Sigmoid colon (tissue), 7 donors: Measurements from ENCODE around the gene AADAT. TPM values are rescaled to one million over a fixed set of nuclear protein-coding genes. Genes with fewer than 3 reads are reported as not detected.
"Not testable (repeated sequence)": the region's sequence is repeated elsewhere in the genome, so short reads cannot be mapped to it uniquely, and the experiment has no call there.

Source experiments
- DNase-seq: peaks from one replicate; pipeline ENCODE4 v3.0.0-alpha.2; 2019
- H3K27ac ChIP-seq, 4 donors: fragments of 200-600 bp; sonication (generic); one replicate each; pipeline ENCODE4 v1.5.1; 2016 to 2019; ENCODE audit warnings: mild to moderate bottlenecking in 1 of 4
- H3K27me3 ChIP-seq, 3 donors: fragments of 200-600 bp; sonication (generic); one replicate each; pipeline ENCODE4 v1.5.1; 2019; ENCODE audit warnings: mild to moderate bottlenecking in 1 of 3
- H3K36me3 ChIP-seq, 4 donors: fragments of 200-600 bp; sonication (generic); one replicate each; pipeline ENCODE4 v1.5.1; 2016 to 2019
- H3K4me1 ChIP-seq, 4 donors: fragments of 200-600 bp; sonication (generic); one replicate each; pipeline ENCODE4 v1.5.1; 2017 to 2019
- H3K4me3 ChIP-seq, 4 donors: fragments of 200-600 bp; sonication (generic); one replicate each; pipeline ENCODE4 v1.5.1; 2017 to 2019; ENCODE audit warnings: mild to moderate bottlenecking in 2 of 4, moderate library complexity in 1 of 4
- H3K9me3 ChIP-seq, 4 donors: fragments of 200-600 bp in 3 of 4; sonication (generic) in 3 of 4; one replicate each; pipeline versions ENCODE4 v1.5.1 to v1.6.1; 2013 to 2019
- EP300 ChIP-seq, 4 donors: sonication (generic); formaldehyde crosslinking; IDR thresholded peaks; one replicate each; pipeline ENCODE4 v1.6.1; 2017; ENCODE audit warnings: antibody characterized with exemption in 4 of 4
- POLR2A ChIP-seq, 2 donors: fragments of 450-650 bp; IDR thresholded peaks; one replicate each; pipeline ENCODE4 v1.6.1; 2016; ENCODE audit warnings: antibody characterized with exemption in 2 of 2, mild to moderate bottlenecking in 2 of 2, moderate library complexity in 2 of 2
- POLR2AphosphoS5 ChIP-seq, 4 donors: sonication (generic); formaldehyde crosslinking; IDR thresholded peaks; one replicate each; pipeline ENCODE4 v1.6.1; 2017; ENCODE audit warnings: antibody characterized with exemption in 4 of 4
- WGBS, 2 donors: extraction: QIAGEN DNeasy Blood & Tissue Kit; methylation state at CpG; one replicate each; pipeline ENCODE4 v1.1.7; 2013; 5-methylcytosine and 5-hydroxymethylcytosine counted together
- intact Hi-C: fragments of 100-400 bp; cut with DNase I; formaldehyde crosslinking; loops from one replicate; pipeline ENCODE4 v1.15.1; 2023
- polyA plus RNA-seq, 3 donors: library from polyadenylated mRNA; stranded (reverse); fragments of 200-250 nt; gene quantifications; one replicate each; pipeline ENCODE4 v1.2.3, GENCODE V29; 2013
- total RNA-seq, 4 donors: library from RNA; depleted of rRNA; stranded (reverse); fragments of >200 nt; gene quantifications; one replicate each; pipeline ENCODE4 v1.1.0, GENCODE V29; 2016
- TF ChIP-seq, protein P1 (sequence below), 4 experiments: fragments of 450-650 bp in 3 of 4; fragments of 200-600 bp in 1 of 4; IDR thresholded peaks; one replicate each; pipeline ENCODE4 v1.5.1; 2016 to 2019; ENCODE audit warnings: antibody characterized with exemption in 4 of 4, mild to moderate bottlenecking in 3 of 4, moderate library complexity in 2 of 4
- donor health status: healthy with polysubstance abuse.
- donor health status: Bipolar disorder and iron deficiency.
- donor health status: healthy.

The AADAT gene
- total and polyA plus RNA-seq, 7 donors, result 0.92 to 12.7 (median 4.3) TPM

DNA sequence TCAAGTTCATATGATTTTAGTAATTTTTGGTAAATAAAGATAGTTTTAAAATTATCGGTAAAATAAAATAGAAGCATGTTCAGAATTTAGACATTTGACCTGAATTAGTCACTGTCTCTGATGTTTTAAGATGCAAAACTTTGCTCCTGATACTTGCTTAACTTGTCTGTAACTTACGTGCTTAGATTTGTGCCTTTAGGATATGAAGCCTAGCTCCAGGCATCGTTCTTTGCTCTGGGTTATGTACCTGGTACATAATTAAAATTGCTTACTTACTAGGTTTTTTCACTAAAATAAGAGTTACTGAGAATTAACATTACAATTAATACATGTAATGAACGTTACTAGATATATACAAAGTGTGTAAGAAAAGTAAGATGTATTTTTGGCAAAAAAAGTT is 24.9 kb upstream of the AADAT start:
- Histone ChIP-seq H3K27ac (no peak overlapping the region), H3K4me1 (peaks cover 0 to 4% (median 1%) of the 10 kb centered on the region in 4 donors), H3K27me3 (no peaks in the 10 kb centered on the region), H3K36me3 (no peaks in the 10 kb centered on the region), H3K9me3 (no peaks in the 10 kb centered on the region), H3K4me3 (no peak overlapping the region)
- TF ChIP-seq, protein P1, sequence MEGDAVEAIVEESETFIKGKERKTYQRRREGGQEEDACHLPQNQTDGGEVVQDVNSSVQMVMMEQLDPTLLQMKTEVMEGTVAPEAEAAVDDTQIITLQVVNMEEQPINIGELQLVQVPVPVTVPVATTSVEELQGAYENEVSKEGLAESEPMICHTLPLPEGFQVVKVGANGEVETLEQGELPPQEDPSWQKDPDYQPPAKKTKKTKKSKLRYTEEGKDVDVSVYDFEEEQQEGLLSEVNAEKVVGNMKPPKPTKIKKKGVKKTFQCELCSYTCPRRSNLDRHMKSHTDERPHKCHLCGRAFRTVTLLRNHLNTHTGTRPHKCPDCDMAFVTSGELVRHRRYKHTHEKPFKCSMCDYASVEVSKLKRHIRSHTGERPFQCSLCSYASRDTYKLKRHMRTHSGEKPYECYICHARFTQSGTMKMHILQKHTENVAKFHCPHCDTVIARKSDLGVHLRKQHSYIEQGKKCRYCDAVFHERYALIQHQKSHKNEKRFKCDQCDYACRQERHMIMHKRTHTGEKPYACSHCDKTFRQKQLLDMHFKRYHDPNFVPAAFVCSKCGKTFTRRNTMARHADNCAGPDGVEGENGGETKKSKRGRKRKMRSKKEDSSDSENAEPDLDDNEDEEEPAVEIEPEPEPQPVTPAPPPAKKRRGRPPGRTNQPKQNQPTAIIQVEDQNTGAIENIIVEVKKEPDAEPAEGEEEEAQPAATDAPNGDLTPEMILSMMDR (IDR thresholded peaks at IDR 0.05), result no peak
- TF ChIP-seq EP300 (IDR thresholded peaks at IDR 0.05) (no peak), POLR2AphosphoS5 (IDR thresholded peaks at IDR 0.05) (no peak), POLR2A (IDR thresholded peaks at IDR 0.05) (no peak)
- intact Hi-C loops, result no loop called here
- 85 to 90% methylated on average over 4 of the region's 4 CpGs for WGBS, 2 donors
- DNase-seq, result no peak

DNA sequence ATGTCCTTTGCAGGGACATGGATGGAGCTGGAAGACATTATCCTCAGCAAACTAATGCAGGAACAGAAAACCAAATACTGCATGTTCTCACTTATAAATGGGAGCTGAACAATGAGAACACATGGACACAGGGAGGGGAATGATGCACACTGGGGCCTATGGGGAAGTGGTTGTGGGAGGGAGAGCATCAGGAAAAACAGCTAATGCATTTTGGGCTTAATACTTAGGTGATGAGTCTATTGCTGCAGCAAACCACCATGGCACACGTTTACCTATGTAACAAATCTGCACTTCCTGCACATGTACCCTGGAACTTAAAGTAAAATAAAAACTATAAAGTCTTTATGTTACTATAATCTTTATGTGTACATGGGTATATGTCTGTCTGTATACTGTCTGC is 24.4 kb upstream of the AADAT start:
- DNase-seq, H3K9me3 ChIP-seq, H3K36me3 ChIP-seq, H3K27me3 ChIP-seq, H3K27ac ChIP-seq, intact Hi-C loops, H3K4me3 ChIP-seq, H3K4me1 ChIP-seq: not testable (repeated sequence)
- WGBS, 2 donors, result 15 to 34% methylated on average over 1 of the region's 1 CpG

DNA sequence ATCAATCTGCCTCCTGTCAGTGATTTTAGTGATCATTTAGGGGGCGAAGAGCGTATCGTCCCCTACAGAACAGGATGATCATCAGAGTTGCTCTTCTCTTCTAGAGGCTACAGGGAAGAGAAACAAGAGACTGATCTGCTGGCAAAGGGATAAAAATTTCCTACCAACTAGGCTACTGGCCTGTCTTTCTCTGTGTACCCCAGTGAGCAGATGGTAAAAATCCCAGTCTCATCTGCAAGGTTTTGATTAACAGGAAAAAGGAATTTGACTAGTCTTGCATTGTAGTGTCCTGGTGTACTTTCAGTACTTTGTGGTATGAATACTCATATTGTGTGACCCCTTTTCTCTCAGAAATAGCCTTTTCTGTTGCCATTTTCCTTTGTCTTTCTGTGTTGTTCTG is 21.8 kb upstream of the AADAT start:
- Histone ChIP-seq H3K36me3 (no peaks in the 10 kb centered on the region), H3K9me3 (no peaks in the 10 kb centered on the region), H3K27me3 (no peaks in the 10 kb centered on the region), H3K27ac (no peak overlapping the region), H3K4me3 (no peak overlapping the region), H3K4me1 (peaks cover 0 to 5% (median 2%) of the 10 kb centered on the region in 4 donors)
- 94 to 96% methylated on average over 3 of the region's 3 CpGs for WGBS, 2 donors
- no peak for DNase-seq
- TF ChIP-seq POLR2A (IDR thresholded peaks at IDR 0.05) (no peak), POLR2AphosphoS5 (IDR thresholded peaks at IDR 0.05) (no peak), EP300 (IDR thresholded peaks at IDR 0.05) (no peak)
- TF ChIP-seq, protein P1 (IDR thresholded peaks at IDR 0.05), result no peak
- intact Hi-C loops, result no loop called here

DNA sequence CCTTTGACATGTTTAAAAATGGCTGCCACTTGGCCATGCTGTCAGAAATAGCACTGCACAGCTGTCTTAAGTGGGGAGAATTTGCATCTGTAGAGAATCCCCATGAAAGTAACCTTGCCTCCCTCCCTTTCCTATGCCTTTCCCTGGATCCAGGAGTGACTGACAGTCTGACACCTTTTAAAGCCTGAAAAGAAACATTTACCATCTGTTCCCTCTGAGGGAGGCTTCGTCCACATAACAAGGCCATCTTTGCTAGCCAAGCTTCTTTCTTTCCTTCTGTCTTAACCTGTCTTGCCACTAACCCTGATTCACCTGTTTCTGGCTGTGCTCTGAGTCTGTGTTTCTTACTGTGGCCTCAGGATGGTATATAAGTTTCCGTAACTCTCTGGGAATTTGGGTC is 21.3 kb upstream of the AADAT start:
- peaks cover 0 to 5% (median 2%) of the 10 kb centered on the region in 4 donors for H3K4me1 ChIP-seq
- TF ChIP-seq POLR2AphosphoS5 (IDR thresholded peaks at IDR 0.05), result no peak
- TF ChIP-seq POLR2A (IDR thresholded peaks at IDR 0.05), result no peak
- TF ChIP-seq, protein P1 (IDR thresholded peaks at IDR 0.05), result no peak
- no peak for TF ChIP-seq EP300 (IDR thresholded peaks at IDR 0.05)
- H3K36me3 ChIP-seq, result no peaks in the 10 kb centered on the region
- intact Hi-C loops, result no loop called here
- H3K9me3 ChIP-seq, result no peaks in the 10 kb centered on the region
- DNase-seq, result no peak
- WGBS, 2 donors, result 80 to 84% methylated on average over 2 of the region's 2 CpGs
- H3K27ac ChIP-seq, result no peak overlapping the region
- no peak overlapping the region for H3K4me3 ChIP-seq
- H3K27me3 ChIP-seq, result no peaks in the 10 kb centered on the region

DNA sequence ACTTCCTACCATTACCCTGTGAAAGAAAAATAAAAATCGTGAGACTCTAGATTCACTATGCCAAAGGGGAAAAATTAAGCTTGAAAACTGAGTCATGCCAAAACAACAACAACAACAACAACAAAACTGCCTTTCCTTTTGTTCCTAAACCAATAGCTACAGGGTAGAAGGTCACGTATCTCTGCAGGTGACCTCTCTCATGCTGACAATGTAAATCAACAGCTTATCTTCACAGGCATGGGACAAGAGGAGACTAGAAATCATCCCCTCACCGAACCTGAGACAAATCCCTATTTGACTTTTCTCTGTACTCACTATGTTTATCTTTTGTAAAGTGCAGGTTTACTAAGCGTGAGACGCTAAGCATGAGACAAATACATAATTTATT is 20.5 kb upstream of the AADAT start:
- Histone ChIP-seq H3K27me3 (no peaks in the 10 kb centered on the region), H3K4me3 (no peak overlapping the region), H3K9me3 (no peaks in the 10 kb centered on the region), H3K27ac (no peak overlapping the region), H3K36me3 (no peaks in the 10 kb centered on the region), H3K4me1 (peaks cover 0 to 5% (median 2%) of the 10 kb centered on the region in 4 donors)
- TF ChIP-seq POLR2A (IDR thresholded peaks at IDR 0.05), result no peak
- TF ChIP-seq, protein P1 (IDR thresholded peaks at IDR 0.05), result no peak
- TF ChIP-seq EP300 (IDR thresholded peaks at IDR 0.05), result no peak
- no peak for TF ChIP-seq POLR2AphosphoS5 (IDR thresholded peaks at IDR 0.05)
- intact Hi-C loops, result no loop called here
- 50 to 63% methylated on average over 5 of the region's 5 CpGs for WGBS, 2 donors
- DNase-seq, result no peak
